HepG2 (cell line): ENCODE data around the gene SLC25A22. TPM values are rescaled to one million over a fixed set of nuclear protein-coding genes. Genes with fewer than 3 reads are reported as not detected.
A peak's percentile ranks its signal among the peaks of the same experiment; 100 is the strongest.

Experiments used
- CTCF ChIP-seq: sonication (generic); formaldehyde crosslinking; IDR thresholded peaks from 2 replicates; pipeline ENCODE4 v1.5.0; 2020; ENCODE audit warnings: mild to moderate bottlenecking, missing genetic modification reagents, moderate library complexity
- GATA4 ChIP-seq: sonication (generic); IDR thresholded peaks from 2 replicates; pipeline ENCODE4 v1.6.1; 2016; ENCODE audit warnings: antibody characterized with exemption, low read depth, borderline replicate concordance
- MAZ ChIP-seq, 2 experiments: sonication (generic) in 1 of 2; formaldehyde crosslinking in 1 of 2; IDR thresholded peaks; 2 replicates each; pipeline versions ENCODE4 v1.5.0 to v1.6.1; 2012 to 2020; ENCODE audit warnings: low read depth in 2 of 2, mild to moderate bottlenecking in 2 of 2, borderline replicate concordance in 1 of 2, improper control_type of control experiment in 1 of 2, low read length in 1 of 2, missing genetic modification reagents in 1 of 2, moderate library complexity in 1 of 2
- PAX8 ChIP-seq: sonication (generic); formaldehyde crosslinking; IDR thresholded peaks from 2 replicates; pipeline ENCODE4 v1.8.0; 2022; ENCODE audit warnings: mild to moderate bottlenecking, missing genetic modification reagents, borderline replicate concordance
- PLRG1 ChIP-seq: fragments of 450-650 bp; conservative IDR thresholded peaks from 2 replicates; pipeline ENCODE4 v1.6.1; 2016
- RFX3 ChIP-seq: IDR thresholded peaks from 2 replicates; pipeline ENCODE4 v1.6.1; 2016; ENCODE audit warnings: missing biosample characterization, missing genetic modification reagents
- RNF219 ChIP-seq: sonication (generic); formaldehyde crosslinking; IDR thresholded peaks from 2 replicates; pipeline ENCODE4 v1.5.0; 2020; ENCODE audit warnings: mild to moderate bottlenecking, missing genetic modification reagents
- SSRP1 ChIP-seq: IDR thresholded peaks from 2 replicates; pipeline ENCODE4 v1.6.1; 2016; ENCODE audit warnings: control low read depth
- ZNF274 ChIP-seq: sonication (generic); formaldehyde crosslinking; IDR thresholded peaks from 2 replicates; pipeline ENCODE4 v1.5.1; 2020; ENCODE audit warnings: mild to moderate bottlenecking, missing genetic modification reagents
- ZNF615 ChIP-seq: sonication (generic); formaldehyde crosslinking; IDR thresholded peaks from 2 replicates; pipeline ENCODE4 v1.5.0; 2020; ENCODE audit warnings: mild to moderate bottlenecking, missing genetic modification reagents, borderline replicate concordance
- ZNF724P ChIP-seq: sonication (generic); formaldehyde crosslinking; IDR thresholded peaks from 2 replicates; pipeline ENCODE4 v1.8.0; 2022; ENCODE audit warnings: missing genetic modification reagents, borderline replicate concordance
- polyA plus RNA-seq, 8 experiments: library from polyadenylated mRNA; depleted of rRNA in 3 of 8; stranded (reverse) in 7 of 8; unstranded in 1 of 8; fragments of >200 nt; fragmentation: Illumina TruSeq in 4 of 8; extraction: Trizol in 4 of 8; gene quantifications; 2 replicates each; pipeline versions ENCODE4 v1.2.1 to v1.2.3, GENCODE V29; 2011 to 2016; ENCODE audit warnings: low read depth in 4 of 8, missing spikeins in 1 of 8, mixed read lengths in 1 of 8; ENCODE audit not compliant: insufficient read depth in 1 of 8
- total RNA-seq, 5 experiments: library from RNA; depleted of rRNA; stranded (reverse); fragments of >200 nt; fragmentation: Illumina TruSeq; extraction: Trizol; gene quantifications; 2 replicates each; pipeline ENCODE4 v1.2.3, GENCODE V29; 2016; ENCODE audit warnings: low read depth in 1 of 5
- TF ChIP-seq, protein P1 (sequence below), 2 experiments: IDR thresholded peaks; 2 replicates each; pipeline ENCODE4 v1.6.1; 2011 to 2012; ENCODE audit warnings: low read length in 2 of 2, borderline replicate concordance in 1 of 2, low read depth in 1 of 2, mild to moderate bottlenecking in 1 of 2, moderate library complexity in 1 of 2
- TF ChIP-seq, protein P2 (sequence below): IDR thresholded peaks from 2 replicates; pipeline ENCODE4 v1.6.1; 2016
- TF ChIP-seq, protein P3 (sequence below): IDR thresholded peaks from 2 replicates; pipeline ENCODE4 v1.6.1; 2012; ENCODE audit warnings: low read length, improper control_type of control experiment
- TF ChIP-seq, protein P4 (sequence below): IDR thresholded peaks from 2 replicates; pipeline ENCODE4 v1.6.1; 2016

Gene SLC25A22
- total and polyA plus RNA-seq, 2 of the 13 experiments (the other 11 are each of a cell fraction or from before 2014, with no cell fraction given), result 12.4 to 19.2 TPM

- TF ChIP-seq, protein P1, sequence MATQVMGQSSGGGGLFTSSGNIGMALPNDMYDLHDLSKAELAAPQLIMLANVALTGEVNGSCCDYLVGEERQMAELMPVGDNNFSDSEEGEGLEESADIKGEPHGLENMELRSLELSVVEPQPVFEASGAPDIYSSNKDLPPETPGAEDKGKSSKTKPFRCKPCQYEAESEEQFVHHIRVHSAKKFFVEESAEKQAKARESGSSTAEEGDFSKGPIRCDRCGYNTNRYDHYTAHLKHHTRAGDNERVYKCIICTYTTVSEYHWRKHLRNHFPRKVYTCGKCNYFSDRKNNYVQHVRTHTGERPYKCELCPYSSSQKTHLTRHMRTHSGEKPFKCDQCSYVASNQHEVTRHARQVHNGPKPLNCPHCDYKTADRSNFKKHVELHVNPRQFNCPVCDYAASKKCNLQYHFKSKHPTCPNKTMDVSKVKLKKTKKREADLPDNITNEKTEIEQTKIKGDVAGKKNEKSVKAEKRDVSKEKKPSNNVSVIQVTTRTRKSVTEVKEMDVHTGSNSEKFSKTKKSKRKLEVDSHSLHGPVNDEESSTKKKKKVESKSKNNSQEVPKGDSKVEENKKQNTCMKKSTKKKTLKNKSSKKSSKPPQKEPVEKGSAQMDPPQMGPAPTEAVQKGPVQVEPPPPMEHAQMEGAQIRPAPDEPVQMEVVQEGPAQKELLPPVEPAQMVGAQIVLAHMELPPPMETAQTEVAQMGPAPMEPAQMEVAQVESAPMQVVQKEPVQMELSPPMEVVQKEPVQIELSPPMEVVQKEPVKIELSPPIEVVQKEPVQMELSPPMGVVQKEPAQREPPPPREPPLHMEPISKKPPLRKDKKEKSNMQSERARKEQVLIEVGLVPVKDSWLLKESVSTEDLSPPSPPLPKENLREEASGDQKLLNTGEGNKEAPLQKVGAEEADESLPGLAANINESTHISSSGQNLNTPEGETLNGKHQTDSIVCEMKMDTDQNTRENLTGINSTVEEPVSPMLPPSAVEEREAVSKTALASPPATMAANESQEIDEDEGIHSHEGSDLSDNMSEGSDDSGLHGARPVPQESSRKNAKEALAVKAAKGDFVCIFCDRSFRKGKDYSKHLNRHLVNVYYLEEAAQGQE (IDR thresholded peaks at IDR 0.05; ENCODE audit: borderline replicate concordance in 1 of 2, low read depth in 1 of 2, low read length in 2 of 2), result no peak
- TF ChIP-seq RNF219 (CRISPR knock-in tag) (no peak), RFX3 (CRISPR knock-in tag) (no peak), SSRP1 (no peak), ZNF615 (CRISPR knock-in tag) (no peak), MAZ (IDR thresholded peaks at IDR 0.05; ENCODE audit: borderline replicate concordance, low read depth, low read length) (no peak), MAZ (CRISPR knock-in tag; IDR thresholded peaks at IDR 0.05; ENCODE audit: low read depth) (0 out of 2 replicates have a peak, but pooled peaks have one; percentile 27), PAX8 (CRISPR knock-in tag) (no peak), CTCF (CRISPR knock-in tag) (peak; percentile 78), GATA4 (no peak), ZNF274 (CRISPR knock-in tag) (no peak), ZNF724P (CRISPR knock-in tag) (peak; percentile 26; the same call in 1 of the 2 replicates), PLRG1 (no peak)
- TF ChIP-seq, protein P2, sequence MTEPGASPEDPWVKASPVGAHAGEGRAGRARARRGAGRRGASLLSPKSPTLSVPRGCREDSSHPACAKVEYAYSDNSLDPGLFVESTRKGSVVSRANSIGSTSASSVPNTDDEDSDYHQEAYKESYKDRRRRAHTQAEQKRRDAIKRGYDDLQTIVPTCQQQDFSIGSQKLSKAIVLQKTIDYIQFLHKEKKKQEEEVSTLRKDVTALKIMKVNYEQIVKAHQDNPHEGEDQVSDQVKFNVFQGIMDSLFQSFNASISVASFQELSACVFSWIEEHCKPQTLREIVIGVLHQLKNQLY (CRISPR knock-in tag), result no peak
- TF ChIP-seq, protein P3, sequence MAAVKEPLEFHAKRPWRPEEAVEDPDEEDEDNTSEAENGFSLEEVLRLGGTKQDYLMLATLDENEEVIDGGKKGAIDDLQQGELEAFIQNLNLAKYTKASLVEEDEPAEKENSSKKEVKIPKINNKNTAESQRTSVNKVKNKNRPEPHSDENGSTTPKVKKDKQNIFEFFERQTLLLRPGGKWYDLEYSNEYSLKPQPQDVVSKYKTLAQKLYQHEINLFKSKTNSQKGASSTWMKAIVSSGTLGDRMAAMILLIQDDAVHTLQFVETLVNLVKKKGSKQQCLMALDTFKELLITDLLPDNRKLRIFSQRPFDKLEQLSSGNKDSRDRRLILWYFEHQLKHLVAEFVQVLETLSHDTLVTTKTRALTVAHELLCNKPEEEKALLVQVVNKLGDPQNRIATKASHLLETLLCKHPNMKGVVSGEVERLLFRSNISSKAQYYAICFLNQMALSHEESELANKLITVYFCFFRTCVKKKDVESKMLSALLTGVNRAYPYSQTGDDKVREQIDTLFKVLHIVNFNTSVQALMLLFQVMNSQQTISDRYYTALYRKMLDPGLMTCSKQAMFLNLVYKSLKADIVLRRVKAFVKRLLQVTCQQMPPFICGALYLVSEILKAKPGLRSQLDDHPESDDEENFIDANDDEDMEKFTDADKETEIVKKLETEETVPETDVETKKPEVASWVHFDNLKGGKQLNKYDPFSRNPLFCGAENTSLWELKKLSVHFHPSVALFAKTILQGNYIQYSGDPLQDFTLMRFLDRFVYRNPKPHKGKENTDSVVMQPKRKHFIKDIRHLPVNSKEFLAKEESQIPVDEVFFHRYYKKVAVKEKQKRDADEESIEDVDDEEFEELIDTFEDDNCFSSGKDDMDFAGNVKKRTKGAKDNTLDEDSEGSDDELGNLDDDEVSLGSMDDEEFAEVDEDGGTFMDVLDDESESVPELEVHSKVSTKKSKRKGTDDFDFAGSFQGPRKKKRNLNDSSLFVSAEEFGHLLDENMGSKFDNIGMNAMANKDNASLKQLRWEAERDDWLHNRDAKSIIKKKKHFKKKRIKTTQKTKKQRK, result no peak
- TF ChIP-seq, protein P4, sequence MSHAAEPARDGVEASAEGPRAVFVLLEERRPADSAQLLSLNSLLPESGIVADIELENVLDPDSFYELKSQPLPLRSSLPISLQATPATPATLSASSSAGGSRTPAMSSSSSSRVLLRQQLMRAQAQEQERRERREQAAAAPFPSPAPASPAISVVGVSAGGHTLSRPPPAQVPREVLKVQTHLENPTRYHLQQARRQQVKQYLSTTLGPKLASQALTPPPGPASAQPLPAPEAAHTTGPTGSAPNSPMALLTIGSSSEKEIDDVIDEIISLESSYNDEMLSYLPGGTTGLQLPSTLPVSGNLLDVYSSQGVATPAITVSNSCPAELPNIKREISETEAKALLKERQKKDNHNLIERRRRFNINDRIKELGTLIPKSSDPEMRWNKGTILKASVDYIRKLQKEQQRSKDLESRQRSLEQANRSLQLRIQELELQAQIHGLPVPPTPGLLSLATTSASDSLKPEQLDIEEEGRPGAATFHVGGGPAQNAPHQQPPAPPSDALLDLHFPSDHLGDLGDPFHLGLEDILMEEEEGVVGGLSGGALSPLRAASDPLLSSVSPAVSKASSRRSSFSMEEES (CRISPR knock-in tag), result no peak
Measured at GRCh38 chr11:798093-798713, at the start of gene SLC25A22 (continued).
